NB4 (cell line): ENCODE data around the gene TNNT3.

ENCODE experiments used
- CTCF ChIP-seq: IDR thresholded peaks from one replicate; pipeline ENCODE4 v1.5.1; 2012; ENCODE audit warnings: low read depth, low read length
- POLR2A ChIP-seq: IDR thresholded peaks from 2 replicates; pipeline ENCODE4 v1.6.1; 2011; ENCODE audit warnings: mild to moderate bottlenecking; ENCODE audit not compliant: insufficient read length; ENCODE audit errors: extremely low read depth

- TF ChIP-seq CTCF (no peak), POLR2A (no peak)
Measured at GRCh38 chr11:1908618-1909017, 10.9 kb upstream of the TNNT3 start.
